ACC112 (cell line): ENCODE results near the gene NDUFV1.
"Not testable (repeated sequence)": the region's sequence is repeated elsewhere in the genome, so short reads cannot be mapped to it uniquely, and the experiment has no call there.

Experiments used
- H2AFZ ChIP-seq: fragments of 200-600 bp; sonication (generic); one replicate; pipeline ENCODE4 v1.6.0; 2017; ENCODE audit warnings: antibody characterized with exemption, low read length; ENCODE audit not compliant: unreplicated experiment
- H3K27ac ChIP-seq: fragments of 200-600 bp; sonication (generic); 2 replicates; pipeline ENCODE4 v1.5.1; 2014; ENCODE audit warnings: low read depth, mild to moderate bottlenecking, antibody characterized with exemption, low read length, moderate library complexity
- H3K27me3 ChIP-seq: fragments of 200-600 bp; sonication (generic); 2 replicates; pipeline ENCODE4 v1.6.1; 2014; ENCODE audit warnings: mild to moderate bottlenecking, antibody characterized with exemption, low read length, moderate library complexity, mixed read lengths; ENCODE audit not compliant: insufficient read depth
- H3K36me3 ChIP-seq: fragments of 200-600 bp; sonication (generic); 2 replicates; pipeline ENCODE4 v1.6.1; 2016; ENCODE audit warnings: mild to moderate bottlenecking, antibody characterized with exemption, low read length, moderate library complexity, mixed read lengths; ENCODE audit not compliant: insufficient read depth
- H3K4me1 ChIP-seq: fragments of 200-600 bp; sonication (generic); one replicate; pipeline ENCODE4 v1.6.1; 2016; ENCODE audit warnings: low read length, mixed read lengths; ENCODE audit not compliant: insufficient read depth, unreplicated experiment, control insufficient read depth
- H3K4me3 ChIP-seq: fragments of 200-600 bp; sonication (generic); 2 replicates; pipeline ENCODE4 v1.5.1; 2014; ENCODE audit warnings: mild to moderate bottlenecking, low read depth, low read length
- H3K79me2 ChIP-seq: fragments of 200-600 bp; sonication (generic); one replicate; pipeline ENCODE4 v1.6.0; 2016; ENCODE audit warnings: low read length; ENCODE audit not compliant: control insufficient read depth, unreplicated experiment, insufficient read depth

NDUFV1 gene

GRCh38 chr11:67588136-67588503 is 18.6 kb upstream of the NDUFV1 start:
- H3K4me3 ChIP-seq: no peak overlapping the region
- H3K4me1 ChIP-seq: peaks cover 14% of the 10 kb centered on the region
- H2AFZ ChIP-seq: no peak overlapping the region
- peaks cover 13% of the 10 kb centered on the region; the same call in 1 of the 2 replicates for H3K36me3 ChIP-seq
- no peaks in the 10 kb centered on the region for H3K27me3 ChIP-seq
- no peak overlapping the region for H3K27ac ChIP-seq
- H3K79me2 ChIP-seq: peaks cover 21% of the 10 kb centered on the region

- H3K27ac ChIP-seq, H3K4me3 ChIP-seq, H3K27me3 ChIP-seq, H2AFZ ChIP-seq: not testable (repeated sequence)
- peaks cover 13% of the 10 kb centered on the region; the same call in 1 of the 2 replicates for H3K36me3 ChIP-seq
- peaks cover 18% of the 10 kb centered on the region for H3K79me2 ChIP-seq
- H3K4me1 ChIP-seq: peaks cover 14% of the 10 kb centered on the region
Measured at GRCh38 chr11:67588899-67589415, 17.8 kb upstream of the NDUFV1 start.

GRCh38 chr11:67592880-67593564 is 13.7 kb upstream of the NDUFV1 start:
- Histone ChIP-seq H3K27ac (no peak overlapping the region), H2AFZ (no peak overlapping the region), H3K4me1 (no peaks in the 10 kb centered on the region), H3K79me2 (no peaks in the 10 kb centered on the region), H3K36me3 (peaks cover 3% of the 10 kb centered on the region; the same call in 1 of the 2 replicates), H3K4me3 (no peak overlapping the region), H3K27me3 (no peaks in the 10 kb centered on the region)

GRCh38 chr11:67593565-67593905 is 13.2 kb upstream of the NDUFV1 start:
- Histone ChIP-seq H2AFZ (no peak overlapping the region), H3K4me3 (no peak overlapping the region), H3K27me3 (no peaks in the 10 kb centered on the region), H3K27ac (no peak overlapping the region), H3K79me2 (no peaks in the 10 kb centered on the region), H3K36me3 (no peaks in the 10 kb centered on the region), H3K4me1 (no peaks in the 10 kb centered on the region)

GRCh38 chr11:67594480-67594879 is 12.3 kb upstream of the NDUFV1 start:
- Histone ChIP-seq H3K27me3 (no peaks in the 10 kb centered on the region), H3K4me3 (no peak overlapping the region), H3K79me2 (no peaks in the 10 kb centered on the region), H3K27ac (no peak overlapping the region), H3K4me1 (no peaks in the 10 kb centered on the region), H3K36me3 (no peaks in the 10 kb centered on the region), H2AFZ (no peak overlapping the region)

GRCh38 chr11:67596753-67597300 is 9.9 kb upstream of the NDUFV1 start:
- no peak overlapping the region for H3K27ac ChIP-seq
- no peaks in the 10 kb centered on the region for H3K79me2 ChIP-seq
- H3K4me3 ChIP-seq: no peak overlapping the region
- H3K36me3 ChIP-seq: no peaks in the 10 kb centered on the region
- peaks cover 13% of the 10 kb centered on the region for H3K27me3 ChIP-seq
- no peaks in the 10 kb centered on the region for H3K4me1 ChIP-seq
- no peak overlapping the region for H2AFZ ChIP-seq

- not testable (repeated sequence) for H3K4me1 ChIP-seq, H3K79me2 ChIP-seq, H3K36me3 ChIP-seq, H3K27ac ChIP-seq, H3K4me3 ChIP-seq, H2AFZ ChIP-seq
- H3K27me3 ChIP-seq: peaks cover 13% of the 10 kb centered on the region
Measured at GRCh38 chr11:67597458-67597857, 9.3 kb upstream of the NDUFV1 start.

GRCh38 chr11:67597963-67598362 is 8.8 kb upstream of the NDUFV1 start:
- not testable (repeated sequence) for H3K4me3 ChIP-seq, H2AFZ ChIP-seq, H3K27ac ChIP-seq, H3K4me1 ChIP-seq, H3K79me2 ChIP-seq, H3K36me3 ChIP-seq
- H3K27me3 ChIP-seq: peaks cover 18% of the 10 kb centered on the region

GRCh38 chr11:67599149-67599548 is 7.6 kb upstream of the NDUFV1 start:
- H3K27ac ChIP-seq: no peak overlapping the region
- H3K79me2 ChIP-seq: no peaks in the 10 kb centered on the region
- H2AFZ ChIP-seq: no peak overlapping the region
- H3K4me3 ChIP-seq: no peak overlapping the region
- H3K36me3 ChIP-seq: no peaks in the 10 kb centered on the region
- H3K4me1 ChIP-seq: no peaks in the 10 kb centered on the region
- peaks cover 20% of the 10 kb centered on the region for H3K27me3 ChIP-seq

- Histone ChIP-seq H3K4me1 (no peaks in the 10 kb centered on the region), H3K4me3 (no peak overlapping the region)
Measured at GRCh38 chr11:67600324-67601029, 6.3 kb upstream of the NDUFV1 start.

GRCh38 chr11:67601098-67601497 is 5.6 kb upstream of the NDUFV1 start:
- H2AFZ ChIP-seq: no peak overlapping the region
- H3K79me2 ChIP-seq: no peaks in the 10 kb centered on the region
- no peaks in the 10 kb centered on the region for H3K4me1 ChIP-seq
- H3K27me3 ChIP-seq: peaks cover 20% of the 10 kb centered on the region
- no peaks in the 10 kb centered on the region for H3K36me3 ChIP-seq
- no peak overlapping the region for H3K4me3 ChIP-seq
- H3K27ac ChIP-seq: no peak overlapping the region

More at GRCh38 chr11:67600324-67601029, 6.3 kb upstream of the NDUFV1 start:
- Histone ChIP-seq H3K79me2 (no peaks in the 10 kb centered on the region), H3K27me3 (peaks cover 20% of the 10 kb centered on the region), H3K27ac (no peak overlapping the region), H2AFZ (no peak overlapping the region), H3K36me3 (no peaks in the 10 kb centered on the region)
